C4-2B (cell line): ENCODE measurements around the gene EPS15.

Experiments used
- CTCF ChIP-seq: fragments of 450-650 bp; conservative IDR thresholded peaks from 2 replicates; pipeline ENCODE4 v1.5.1; 2017; ENCODE audit warnings: mild to moderate bottlenecking
- ZFX ChIP-seq: fragments of 450-650 bp; IDR thresholded peaks from 2 replicates; pipeline ENCODE4 v1.6.1; 2017

GRCh38 chr1:51537568-51537967, 18.5 kb upstream of the EPS15 start:
- TF ChIP-seq CTCF (no peak), ZFX (no peak)
